AG10803 (cell line): ENCODE measurements around the gene FKBP8.

Source experiments
- DNase-seq: peaks from one replicate; pipeline ENCODE4 v3.0.0; 2010; ENCODE audit warnings: low read depth
- H3K4me3 ChIP-seq: 2 replicates; pipeline ENCODE4 v1.5.1; 2011; ENCODE audit warnings: mild to moderate bottlenecking, low read length, control low read depth
- TF ChIP-seq, protein P1 (sequence below): conservative IDR thresholded peaks from 2 replicates; pipeline ENCODE4 v1.5.1; 2011; ENCODE audit warnings: mild to moderate bottlenecking, low read length, control low read depth, inconsistent platforms

The FKBP8 gene

DNA sequence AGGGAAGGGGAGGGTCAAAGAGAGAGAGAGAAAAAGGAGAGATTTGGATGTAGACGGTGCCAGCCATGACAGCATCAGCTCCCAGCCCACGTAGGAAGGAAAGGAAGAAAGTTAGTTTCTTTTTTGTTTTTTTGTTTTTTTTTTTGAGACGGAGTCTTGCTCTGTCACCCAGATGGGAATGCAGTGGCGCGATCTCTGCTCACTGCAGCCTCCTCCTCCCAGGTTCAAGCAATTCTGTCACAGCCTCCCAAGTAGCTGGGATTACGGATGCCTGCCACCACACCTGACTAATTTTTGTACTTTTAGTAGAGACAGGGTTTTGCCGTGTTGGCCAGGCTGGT, 49.1 kb downstream of the FKBP8 start:
- peak; percentile 58 for DNase-seq
- H3K4me3 ChIP-seq, result no peak overlapping the region
- TF ChIP-seq, protein P1, sequence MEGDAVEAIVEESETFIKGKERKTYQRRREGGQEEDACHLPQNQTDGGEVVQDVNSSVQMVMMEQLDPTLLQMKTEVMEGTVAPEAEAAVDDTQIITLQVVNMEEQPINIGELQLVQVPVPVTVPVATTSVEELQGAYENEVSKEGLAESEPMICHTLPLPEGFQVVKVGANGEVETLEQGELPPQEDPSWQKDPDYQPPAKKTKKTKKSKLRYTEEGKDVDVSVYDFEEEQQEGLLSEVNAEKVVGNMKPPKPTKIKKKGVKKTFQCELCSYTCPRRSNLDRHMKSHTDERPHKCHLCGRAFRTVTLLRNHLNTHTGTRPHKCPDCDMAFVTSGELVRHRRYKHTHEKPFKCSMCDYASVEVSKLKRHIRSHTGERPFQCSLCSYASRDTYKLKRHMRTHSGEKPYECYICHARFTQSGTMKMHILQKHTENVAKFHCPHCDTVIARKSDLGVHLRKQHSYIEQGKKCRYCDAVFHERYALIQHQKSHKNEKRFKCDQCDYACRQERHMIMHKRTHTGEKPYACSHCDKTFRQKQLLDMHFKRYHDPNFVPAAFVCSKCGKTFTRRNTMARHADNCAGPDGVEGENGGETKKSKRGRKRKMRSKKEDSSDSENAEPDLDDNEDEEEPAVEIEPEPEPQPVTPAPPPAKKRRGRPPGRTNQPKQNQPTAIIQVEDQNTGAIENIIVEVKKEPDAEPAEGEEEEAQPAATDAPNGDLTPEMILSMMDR, result no peak

DNA sequence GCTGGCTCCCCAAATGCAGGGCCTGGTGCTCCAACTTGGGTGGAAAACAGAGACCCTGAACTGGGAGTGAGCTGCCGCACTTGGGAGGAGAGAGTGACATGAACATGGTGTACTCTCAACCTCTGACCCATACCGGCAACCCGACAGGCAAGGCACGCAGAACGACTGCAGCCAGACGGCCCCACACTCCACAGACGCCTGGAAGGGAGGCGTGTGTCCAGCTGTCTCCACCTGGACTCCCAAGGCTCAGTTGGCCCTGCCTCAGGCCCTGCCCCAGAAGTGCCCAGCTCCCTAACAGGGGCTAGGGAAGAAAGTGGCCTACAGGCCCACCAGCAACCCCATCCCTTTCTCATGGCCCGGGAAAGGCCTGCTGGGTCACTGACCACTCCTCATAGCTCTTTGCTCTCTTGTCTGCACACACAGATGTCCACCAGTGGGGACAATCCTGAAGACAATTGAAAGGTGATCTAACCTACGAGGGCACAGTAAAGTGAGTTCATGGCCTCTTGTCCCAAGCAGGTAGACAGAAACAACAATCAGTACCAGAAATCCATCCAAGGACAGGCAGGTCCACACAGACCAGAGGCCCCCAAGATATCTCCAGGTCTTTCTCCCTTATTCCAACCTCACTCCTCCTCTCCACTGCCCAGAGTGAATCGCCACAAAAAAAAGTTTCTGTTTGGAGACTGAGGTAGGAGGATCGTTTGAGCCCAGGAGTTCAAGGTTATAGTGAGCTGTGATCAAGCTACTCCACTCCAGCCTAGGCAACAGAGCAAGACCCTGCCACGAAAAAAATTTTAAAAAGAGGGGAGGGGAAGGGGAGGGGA, 49.7 kb downstream of the FKBP8 start:
- DNase-seq, result no peak
- TF ChIP-seq, protein P1, result no peak
- no peak overlapping the region for H3K4me3 ChIP-seq

DNA sequence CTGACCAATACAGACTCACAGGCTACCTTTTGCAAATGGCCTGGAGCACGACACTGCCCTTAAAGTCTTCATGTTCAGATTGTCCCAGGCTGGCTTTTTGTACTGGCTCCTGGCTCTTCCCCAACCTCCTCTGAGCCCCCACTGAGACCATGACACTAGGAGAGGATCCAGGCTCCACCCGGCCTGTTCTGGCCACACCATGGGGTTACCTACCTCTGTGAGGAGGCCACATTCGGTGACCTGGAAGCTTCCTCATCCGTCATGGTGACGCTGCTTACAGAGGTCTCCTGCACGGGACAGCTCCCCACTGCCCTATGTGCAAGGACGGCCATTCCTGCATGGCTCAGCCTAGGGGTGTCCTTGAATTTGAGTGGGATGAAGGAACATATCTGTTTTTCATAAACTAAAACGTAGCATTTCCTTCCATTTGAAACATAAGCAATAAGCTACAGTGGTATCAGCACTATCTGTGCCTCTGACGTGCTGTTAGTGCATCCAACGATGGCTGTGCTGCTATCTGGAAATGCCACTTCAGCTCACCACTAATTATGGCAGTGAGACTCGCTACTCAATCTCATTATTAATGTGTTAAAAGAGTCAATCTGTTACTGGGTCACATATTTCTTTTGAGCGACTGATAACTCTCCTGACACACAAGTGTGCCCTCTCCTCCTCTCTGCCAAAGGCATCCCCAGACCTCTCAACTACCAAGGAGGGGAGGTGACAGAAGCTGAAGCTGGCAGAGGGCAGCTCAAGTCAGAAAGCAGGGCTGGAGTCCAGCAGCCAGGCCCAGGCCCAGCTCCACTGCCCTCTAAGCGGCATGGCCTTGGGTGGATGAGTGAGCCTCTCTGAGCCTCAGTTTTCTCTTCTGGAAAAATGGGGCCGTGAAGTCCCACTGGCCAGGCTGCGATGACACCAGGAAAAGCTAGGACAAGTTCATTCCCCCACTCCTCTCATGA, 51.1 kb downstream of the FKBP8 start:
- DNase-seq, result no peak
- TF ChIP-seq, protein P1, result no peak
- H3K4me3 ChIP-seq, result no peak overlapping the region

DNA sequence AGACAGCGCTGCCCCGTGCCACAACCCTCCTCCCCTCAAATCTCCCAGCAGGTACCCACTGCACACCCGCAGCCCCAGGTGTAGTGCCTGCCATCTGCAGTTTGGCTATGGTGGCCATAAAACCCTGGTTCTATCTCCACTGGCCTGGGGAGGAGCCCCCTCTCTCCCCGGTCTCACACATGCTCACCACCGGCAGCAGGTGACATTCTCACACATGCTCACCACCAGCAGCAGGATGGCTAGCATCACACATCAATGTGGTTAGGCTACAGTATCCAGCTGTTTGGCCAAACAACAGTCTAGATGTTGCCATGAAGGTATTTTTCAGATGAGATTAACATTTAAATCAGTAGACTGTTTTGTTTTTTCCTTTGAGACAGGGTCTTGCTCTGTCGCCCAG, 52.6 kb downstream of the FKBP8 start:
- no peak for DNase-seq
- TF ChIP-seq, protein P1, result no peak
- H3K4me3 ChIP-seq, result no peak overlapping the region

DNA sequence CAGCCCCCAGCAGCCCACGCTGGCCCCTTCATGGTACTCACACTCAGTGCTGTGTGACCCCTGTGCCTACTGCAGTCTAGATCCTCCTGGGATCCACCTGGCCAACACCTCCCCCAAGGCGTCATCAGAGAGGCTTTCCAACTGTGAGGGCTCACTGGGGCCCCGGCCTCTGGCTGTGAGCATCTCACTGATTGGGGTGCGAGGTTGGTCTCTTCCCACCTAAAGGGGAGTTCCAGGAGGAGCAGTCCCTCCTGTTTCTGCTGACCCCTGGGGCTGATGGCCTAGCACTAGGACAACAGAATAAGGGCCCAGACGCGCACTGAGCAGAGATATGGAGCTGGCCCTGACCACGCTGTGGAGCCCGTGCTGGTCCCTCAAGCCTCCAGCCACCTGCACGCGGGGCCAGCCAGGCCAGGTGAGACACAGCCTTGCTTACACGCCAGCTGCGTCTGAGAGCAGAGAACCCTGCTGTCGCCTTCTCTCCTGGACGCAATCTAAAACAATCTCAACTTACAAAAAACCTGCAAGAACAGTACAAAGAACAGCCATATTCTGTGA, 53.7 kb downstream of the FKBP8 start:
- no peak for DNase-seq
- H3K4me3 ChIP-seq, result no peak overlapping the region
- TF ChIP-seq, protein P1, result no peak

DNA sequence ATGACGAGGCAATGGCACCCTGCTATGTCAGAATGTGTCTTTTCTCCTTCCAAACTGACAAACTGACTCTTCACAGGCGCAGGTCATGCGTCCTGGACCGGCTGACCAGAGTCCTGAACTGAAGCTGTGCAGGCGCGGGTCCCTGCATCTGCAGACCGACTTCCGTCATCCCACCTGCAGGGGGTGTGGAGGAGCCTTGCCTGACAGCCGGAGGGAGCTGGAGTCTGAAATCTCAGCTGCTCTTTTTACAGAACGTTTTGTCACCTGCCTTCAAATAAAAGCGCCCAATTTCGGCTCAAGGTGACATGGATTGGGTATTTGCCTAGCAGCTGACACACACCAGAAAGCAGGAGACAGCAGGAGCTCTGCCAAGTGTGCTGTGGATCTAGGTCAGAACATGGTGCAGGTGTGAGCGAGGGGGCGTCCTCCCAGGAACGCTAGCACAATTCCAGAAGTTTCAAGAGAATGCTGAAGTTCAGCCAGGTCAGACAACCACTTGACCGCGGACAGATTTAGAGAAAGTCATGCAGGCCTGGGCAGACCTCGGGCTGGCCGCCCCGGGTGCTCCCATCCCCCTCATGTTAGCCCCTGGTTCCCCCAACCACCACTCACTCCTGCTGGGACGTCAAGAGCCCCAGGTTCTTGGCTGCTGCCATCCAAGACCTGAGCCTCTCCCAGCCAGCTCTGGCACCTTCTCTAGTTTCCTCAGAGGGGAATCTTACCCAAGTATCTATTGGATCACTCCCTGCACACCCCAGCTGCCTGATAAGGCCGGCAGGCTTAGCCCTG, 54.3 kb downstream of the FKBP8 start:
- DNase-seq, result no peak
- H3K4me3 ChIP-seq, result no peak overlapping the region
- TF ChIP-seq, protein P1, result peak; percentile 21
